KMS-11 (cell line): ENCODE data around the gene USP34.
"Not testable (repeated sequence)": the region's sequence is repeated elsewhere in the genome, so short reads cannot be mapped to it uniquely, and the experiment has no call there.

Experiments used
- H2AFZ ChIP-seq: fragments of 200-600 bp; sonication (generic); 2 replicates; pipeline ENCODE4 v1.6.1; 2016; ENCODE audit warnings: antibody characterized with exemption, mixed run types, low read depth
- H3K27ac ChIP-seq: fragments of 200-600 bp; sonication (generic); 2 replicates; pipeline ENCODE4 v1.6.1; 2016; ENCODE audit warnings: mild to moderate bottlenecking, mixed run types
- H3K27me3 ChIP-seq: fragments of 200-600 bp; sonication (generic); 2 replicates; pipeline ENCODE4 v1.6.1; 2017; ENCODE audit warnings: mild to moderate bottlenecking, low read depth, mixed run types, moderate library complexity; ENCODE audit not compliant: insufficient read depth
- H3K36me3 ChIP-seq: fragments of 200-600 bp; sonication (generic); 2 replicates; pipeline ENCODE4 v1.6.1; 2017; ENCODE audit warnings: mild to moderate bottlenecking, mixed run types; ENCODE audit not compliant: insufficient read depth
- H3K4me1 ChIP-seq: fragments of 200-600 bp; sonication (generic); 2 replicates; pipeline ENCODE4 v1.6.1; 2016; ENCODE audit warnings: mild to moderate bottlenecking, low read depth, mixed run types; ENCODE audit not compliant: poor library complexity, severe bottlenecking
- H3K4me2 ChIP-seq: fragments of 200-600 bp; sonication (generic); 2 replicates; pipeline ENCODE4 v1.7.0; 2016; ENCODE audit warnings: mild to moderate bottlenecking, mixed run types
- H3K4me3 ChIP-seq: fragments of 200-600 bp; sonication (generic); IDR thresholded peaks from 2 replicates; pipeline ENCODE4 v1.6.1; 2017; ENCODE audit warnings: low read depth, low read length, mixed read lengths; ENCODE audit not compliant: insufficient read depth
- H3K79me2 ChIP-seq: fragments of 200-600 bp; sonication (generic); 2 replicates; pipeline ENCODE4 v1.6.1; 2016; ENCODE audit warnings: low read depth, mixed run types; ENCODE audit not compliant: insufficient read depth
- H3K9ac ChIP-seq: fragments of 200-600 bp; sonication (generic); 2 replicates; pipeline ENCODE4 v1.6.1; 2016; ENCODE audit warnings: mild to moderate bottlenecking, mixed run types
- H4K20me1 ChIP-seq: fragments of 200-600 bp; sonication (generic); 2 replicates; pipeline ENCODE4 v1.6.1; 2016; ENCODE audit warnings: mild to moderate bottlenecking, mixed run types; ENCODE audit not compliant: insufficient read depth
- CTCF ChIP-seq: fragments of 200-600 bp; sonication (generic); conservative IDR thresholded peaks from 2 replicates; pipeline ENCODE4 v1.6.1; 2017; ENCODE audit warnings: low read depth, mild to moderate bottlenecking, antibody characterized with exemption, low read length, moderate library complexity, mixed read lengths

The USP34 gene

GRCh38 chr2:61456070-61456745, 14.7 kb downstream of the USP34 start:
- Histone ChIP-seq H3K36me3 (no peaks in the 10 kb centered on the region), H3K9ac (no peak overlapping the region), H2AFZ (no peak overlapping the region), H3K79me2 (peaks cover 94% of the 10 kb centered on the region), H3K4me3 (no peak overlapping the region), H3K4me2 (no peak overlapping the region), H3K27ac (no peak overlapping the region), H3K27me3 (no peaks in the 10 kb centered on the region), H3K4me1 (peaks cover 15% of the 10 kb centered on the region), H4K20me1 (peaks cover 8% of the 10 kb centered on the region)
- no peak for TF ChIP-seq CTCF

GRCh38 chr2:61454972-61455371, 15.9 kb downstream of the USP34 start:
- H3K4me2 ChIP-seq, H3K36me3 ChIP-seq, H4K20me1 ChIP-seq, H2AFZ ChIP-seq, H3K9ac ChIP-seq, H3K4me3 ChIP-seq, H3K27me3 ChIP-seq, H3K27ac ChIP-seq: not testable (repeated sequence)
- H3K79me2 ChIP-seq = peaks cover 94% of the 10 kb centered on the region
- H3K4me1 ChIP-seq = peaks cover 15% of the 10 kb centered on the region

GRCh38 chr2:61454383-61454782, 16.5 kb downstream of the USP34 start:
- Histone ChIP-seq H3K4me2 (no peak overlapping the region), H3K27ac (no peak overlapping the region), H3K79me2 (peaks cover 94% of the 10 kb centered on the region), H3K36me3 (no peaks in the 10 kb centered on the region), H3K27me3 (no peaks in the 10 kb centered on the region), H4K20me1 (peaks cover 8% of the 10 kb centered on the region), H3K4me3 (no peak overlapping the region), H2AFZ (no peak overlapping the region), H3K9ac (no peak overlapping the region), H3K4me1 (peaks cover 15% of the 10 kb centered on the region)
- no peak for TF ChIP-seq CTCF

GRCh38 chr2:61452392-61452791, 18.5 kb downstream of the USP34 start:
- Histone ChIP-seq H4K20me1 (peaks cover 8% of the 10 kb centered on the region), H3K36me3 (no peaks in the 10 kb centered on the region), H3K79me2 (peaks cover 93% of the 10 kb centered on the region), H3K9ac (no peak overlapping the region), H3K27ac (no peak overlapping the region), H3K4me1 (peaks cover 9% of the 10 kb centered on the region), H2AFZ (no peak overlapping the region), H3K27me3 (no peaks in the 10 kb centered on the region), H3K4me2 (no peak overlapping the region), H3K4me3 (no peak overlapping the region)
- TF ChIP-seq CTCF = no peak

GRCh38 chr2:61451178-61451577, 19.7 kb downstream of the USP34 start:
- H3K36me3 ChIP-seq = no peaks in the 10 kb centered on the region
- no peak overlapping the region for H3K4me3 ChIP-seq
- H3K79me2 ChIP-seq = peaks cover 93% of the 10 kb centered on the region
- no peaks in the 10 kb centered on the region for H3K27me3 ChIP-seq
- H3K4me1 ChIP-seq = peaks cover 17% of the 10 kb centered on the region
- TF ChIP-seq CTCF = no peak
- no peak overlapping the region for H3K27ac ChIP-seq
- no peak overlapping the region for H3K4me2 ChIP-seq
- H4K20me1 ChIP-seq = peaks cover 4% of the 10 kb centered on the region
- no peak overlapping the region for H2AFZ ChIP-seq
- H3K9ac ChIP-seq = no peak overlapping the region
